GM19035 (cell line): Measurements from ENCODE around the gene GCNA.

Source experiments
- ATAC-seq: cut with Tn5 transposase; IDR thresholded peaks from one replicate; pipeline ENCODE4 v1.9.1; 2021; ENCODE audit not compliant: unreplicated experiment

Gene GCNA

GRCh38 chrX:71615056-71615455 is 36.8 kb downstream of the GCNA start:
- no peak for ATAC-seq

- no peak for ATAC-seq
Observed at GRCh38 chrX:71615954-71616353, 37.7 kb downstream of the GCNA start.

- ATAC-seq = no peak
Observed at GRCh38 chrX:71616672-71617529, 38.7 kb downstream of the GCNA start.

GRCh38 chrX:71617742-71618141 is 39.5 kb downstream of the GCNA start:
- no peak for ATAC-seq

- peak; percentile 40 for ATAC-seq
Observed at GRCh38 chrX:71618303-71618721, 40.1 kb downstream of the GCNA start, which contains the start of gene CXCR3. CXCR3 (minus strand) TSS chrX:71618511; CDS start chrX:71618449, 62 bp downstream.

- no peak for ATAC-seq
Observed at GRCh38 chrX:71618787-71619186, 40.5 kb downstream of the GCNA start.

- ATAC-seq = no peak
Observed at GRCh38 chrX:71619193-71619592, 41.0 kb downstream of the GCNA start.

GRCh38 chrX:71619986-71620385 is 41.7 kb downstream of the GCNA start:
- no peak for ATAC-seq

- ATAC-seq = no peak
Observed at GRCh38 chrX:71621603-71622002, 43.4 kb downstream of the GCNA start.

GRCh38 chrX:71622032-71622575 is 43.9 kb downstream of the GCNA start:
- no peak for ATAC-seq

GRCh38 chrX:71622576-71623450 is 44.6 kb downstream of the GCNA start:
- ATAC-seq = peak; percentile 73

- ATAC-seq = peak; percentile 31
Observed at GRCh38 chrX:71623714-71624113, 45.5 kb downstream of the GCNA start.

GRCh38 chrX:71625471-71625870 is 47.2 kb downstream of the GCNA start:
- ATAC-seq = no peak

- no peak for ATAC-seq
Observed at GRCh38 chrX:71626576-71626975, 48.3 kb downstream of the GCNA start.

GRCh38 chrX:71627588-71628404 is 49.6 kb downstream of the GCNA start:
- no peak for ATAC-seq

GRCh38 chrX:71629467-71629866 is 51.2 kb downstream of the GCNA start:
- peak; percentile 72 for ATAC-seq

- ATAC-seq = no peak
Observed at GRCh38 chrX:71632923-71633657, 54.9 kb downstream of the GCNA start.

GRCh38 chrX:71634366-71634765 is 56.1 kb downstream of the GCNA start:
- ATAC-seq = no peak

- no peak for ATAC-seq
Observed at GRCh38 chrX:71636438-71637252, 58.4 kb downstream of the GCNA start.
